Thoracic aorta (tissue), 2 donors: ENCODE results near the gene IFT43. TPM values are rescaled to one million over a fixed set of nuclear protein-coding genes. Genes with fewer than 3 reads are reported as not detected.

Experiments
- ATAC-seq: fragments of 150-250 bp; one replicate; pipeline ENCODE4 v1.8.0; 2017; ENCODE audit warnings: low read depth; ENCODE audit not compliant: insufficient number of reproducible peaks, low FRiP score
- DNase-seq: peaks from one replicate; pipeline ENCODE4 v3.0.0-alpha.2; 2020; ENCODE audit warnings: low spot score
- H3K27ac ChIP-seq, 2 donors: fragments of 200-600 bp; sonication (generic); 1 replicate in 1 of 2; 2 replicates in 1 of 2; pipeline ENCODE4 v1.5.1; 2016; ENCODE audit warnings: mild to moderate bottlenecking in 2 of 2, moderate library complexity in 2 of 2
- H3K27me3 ChIP-seq: fragments of 200-600 bp; sonication (generic); replicated peaks from 2 replicates; pipeline ENCODE4 v1.6.0; 2016; ENCODE audit warnings: mild to moderate bottlenecking; ENCODE audit not compliant: insufficient read depth
- H3K36me3 ChIP-seq: fragments of 200-600 bp; sonication (generic); one replicate; pipeline ENCODE4 v1.5.1; 2016
- H3K4me1 ChIP-seq, 2 donors: fragments of 200-600 bp; sonication (generic); 1 replicate in 1 of 2; 2 replicates in 1 of 2; pipeline versions ENCODE4 v1.5.1 to v1.6.0; 2016; ENCODE audit warnings: low read depth in 2 of 2, mild to moderate bottlenecking in 1 of 2; ENCODE audit not compliant: control insufficient read depth in 1 of 2
- H3K4me3 ChIP-seq: fragments of 200-600 bp; sonication (generic); 2 replicates; pipeline ENCODE4 v1.5.1; 2016; ENCODE audit warnings: mild to moderate bottlenecking
- H3K9me3 ChIP-seq: fragments of 200-600 bp; sonication (generic); 2 replicates; pipeline ENCODE4 v1.5.1; 2016
- CTCF ChIP-seq: fragments of 200-600 bp; sonication (generic); IDR thresholded peaks from one replicate; pipeline ENCODE4 v1.5.1; 2019; ENCODE audit warnings: antibody characterized with exemption
- total RNA-seq, 2 donors: library from RNA; depleted of rRNA; stranded (reverse); fragments of >200 nt; gene quantifications; one replicate each; pipeline versions ENCODE4 v1.1.0 to v1.2.3, GENCODE V29; 2016

Gene IFT43
- total RNA-seq, 2 donors from 2014 or later, result 27.5 to 80.8 TPM

- DNase-seq, result no peak
- no peak overlapping the region for H3K27ac ChIP-seq
- H3K4me1 ChIP-seq, result no peaks in the 10 kb centered on the region
- H3K36me3 ChIP-seq, result peaks cover 5% of the 10 kb centered on the region
- no peak for TF ChIP-seq CTCF
- no peak overlapping the region for H3K4me3 ChIP-seq
- no peak for ATAC-seq
- H3K27me3 ChIP-seq, result no peaks in the 10 kb centered on the region
- no peaks in the 10 kb centered on the region for H3K9me3 ChIP-seq
Measured at GRCh38 chr14:76080471-76080870, 94.9 kb downstream of the IFT43 start.

- no peak for ATAC-seq
- H3K27me3 ChIP-seq, result no peaks in the 10 kb centered on the region
Measured at GRCh38 chr14:76081642-76082041, 96.1 kb downstream of the IFT43 start.

GRCh38 chr14:76083796-76084765 lies 98.5 kb downstream of the IFT43 start:
- no peaks in the 10 kb centered on the region for H3K27me3 ChIP-seq
- no peaks in the 10 kb centered on the region for H3K4me1 ChIP-seq
- TF ChIP-seq CTCF, result no peak
- no peak overlapping the region for H3K4me3 ChIP-seq
- DNase-seq (no peak), ATAC-seq (no peak)
- peaks cover 3% of the 10 kb centered on the region for H3K36me3 ChIP-seq
- H3K9me3 ChIP-seq, result no peaks in the 10 kb centered on the region
- no peak overlapping the region for H3K27ac ChIP-seq

More at GRCh38 chr14:76081642-76082041, 96.1 kb downstream of the IFT43 start:
- Histone ChIP-seq H3K4me1 (no peaks in the 10 kb centered on the region), H3K4me3 (no peak overlapping the region), H3K27ac (no peak overlapping the region), H3K9me3 (no peaks in the 10 kb centered on the region), H3K36me3 (peaks cover 3% of the 10 kb centered on the region)
- no peak for DNase-seq
- TF ChIP-seq CTCF, result no peak

- DNase-seq (no peak), ATAC-seq (no peak)
- peaks cover 3% of the 10 kb centered on the region for H3K36me3 ChIP-seq
- TF ChIP-seq CTCF, result no peak
- no peak overlapping the region for H3K27ac ChIP-seq
- no peak overlapping the region for H3K4me3 ChIP-seq
- H3K9me3 ChIP-seq, result no peaks in the 10 kb centered on the region
- H3K4me1 ChIP-seq, result no peaks in the 10 kb centered on the region
- no peaks in the 10 kb centered on the region for H3K27me3 ChIP-seq
Measured at GRCh38 chr14:76085358-76085757, 99.8 kb downstream of the IFT43 start.

GRCh38 chr14:76086636-76087035 lies 101.1 kb downstream of the IFT43 start:
- TF ChIP-seq CTCF, result no peak

More at GRCh38 chr14:76086636-76087035, 101.1 kb downstream of the IFT43 start:
- ATAC-seq, result no peak
- no peak overlapping the region for H3K4me3 ChIP-seq
- no peak overlapping the region for H3K27ac ChIP-seq
- H3K9me3 ChIP-seq, result no peaks in the 10 kb centered on the region
- H3K36me3 ChIP-seq, result peaks cover 3% of the 10 kb centered on the region
- no peak for DNase-seq
- H3K27me3 ChIP-seq, result no peaks in the 10 kb centered on the region
- peaks cover 0 to 4% of the 10 kb centered on the region in 2 donors for H3K4me1 ChIP-seq
